CD4-positive, alpha-beta T cell treated with Interleukin-12 subunit alpha and Interleukin-12 subunit beta, for 1 hour (primary cell): ENCODE results near the gene GATD1.

Source experiments
- DNase-seq: peaks from one replicate; pipeline ENCODE4 v3.0.0-alpha.2; 2020

The GATD1 gene

GRCh38 chr11:776561-777287 lies 563 bp downstream of the GATD1 start:
- DNase-seq: no peak

GRCh38 chr11:776263-776560 lies 1.1 kb downstream of the GATD1 start:
- DNase-seq: no peak

GRCh38 chr11:774873-775592 lies 2.3 kb downstream of the GATD1 start:
- DNase-seq: no peak

GRCh38 chr11:773830-774229 lies 3.5 kb downstream of the GATD1 start:
- DNase-seq: no peak

GRCh38 chr11:773425-773824 lies 3.9 kb downstream of the GATD1 start:
- no peak for DNase-seq

GRCh38 chr11:772429-773390 lies 4.6 kb downstream of the GATD1 start:
- DNase-seq: no peak

- no peak for DNase-seq
Measured at GRCh38 chr11:771617-772204, 5.6 kb downstream of the GATD1 start.

- no peak for DNase-seq
Measured at GRCh38 chr11:770642-771616, 6.4 kb downstream of the GATD1 start.

- no peak for DNase-seq
Measured at GRCh38 chr11:769887-770641, 7.2 kb downstream of the GATD1 start.

GRCh38 chr11:767238-767637 lies 10.0 kb downstream of the GATD1 start:
- DNase-seq: no peak

GRCh38 chr11:766936-767210 lies 10.4 kb downstream of the GATD1 start:
- DNase-seq: no peak

- DNase-seq: no peak
Measured at GRCh38 chr11:766106-766935, 11.0 kb downstream of the GATD1 start.

- DNase-seq: no peak
Measured at GRCh38 chr11:765802-766091, 11.5 kb downstream of the GATD1 start.

- peak; percentile 75 for DNase-seq
Measured at GRCh38 chr11:765025-765801, 12.1 kb downstream of the GATD1 start.

- DNase-seq: no peak
Measured at GRCh38 chr11:764322-765024, 12.8 kb downstream of the GATD1 start.

GRCh38 chr11:763549-764321 lies 13.6 kb downstream of the GATD1 start:
- DNase-seq: no peak

GRCh38 chr11:763073-763463 lies 14.2 kb downstream of the GATD1 start:
- DNase-seq: no peak

GRCh38 chr11:762421-763072 lies 14.7 kb downstream of the GATD1 start:
- DNase-seq: no peak
